GM21515 (cell line): ENCODE measurements around the gene MAMSTR.
A peak's percentile ranks its signal among the peaks of the same experiment; 100 is the strongest.
"Not testable (repeated sequence)": the region's sequence is repeated elsewhere in the genome, so short reads cannot be mapped to it uniquely, and the experiment has no call there.

Experiments used
- ATAC-seq: cut with Tn5 transposase; IDR thresholded peaks from one replicate; pipeline ENCODE4 v1.9.1; 2021; ENCODE audit not compliant: unreplicated experiment

MAMSTR gene

GRCh38 chr19:48720613-48721296 lies 1.2 kb upstream of the MAMSTR start:
- peak; percentile 74 for ATAC-seq

DNA sequence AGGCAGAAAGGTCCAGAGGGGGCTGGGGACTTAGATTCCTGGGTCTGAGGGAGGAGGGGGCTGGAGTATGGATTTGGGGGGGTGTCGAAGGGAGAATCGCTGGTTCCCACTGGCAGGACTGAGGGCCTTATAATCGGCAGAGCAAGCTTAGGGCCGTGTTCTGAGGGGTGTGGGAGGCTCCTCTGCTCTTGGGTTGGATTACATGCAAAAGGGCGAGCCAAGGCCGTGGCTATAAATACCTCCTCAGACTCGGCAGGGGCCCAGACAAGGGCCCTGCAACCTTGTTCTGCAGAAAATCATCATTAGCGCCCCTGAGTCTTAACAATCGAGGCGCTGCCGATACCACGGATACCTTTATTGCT lies 707 bp upstream of the MAMSTR start:
- no peak for ATAC-seq

DNA sequence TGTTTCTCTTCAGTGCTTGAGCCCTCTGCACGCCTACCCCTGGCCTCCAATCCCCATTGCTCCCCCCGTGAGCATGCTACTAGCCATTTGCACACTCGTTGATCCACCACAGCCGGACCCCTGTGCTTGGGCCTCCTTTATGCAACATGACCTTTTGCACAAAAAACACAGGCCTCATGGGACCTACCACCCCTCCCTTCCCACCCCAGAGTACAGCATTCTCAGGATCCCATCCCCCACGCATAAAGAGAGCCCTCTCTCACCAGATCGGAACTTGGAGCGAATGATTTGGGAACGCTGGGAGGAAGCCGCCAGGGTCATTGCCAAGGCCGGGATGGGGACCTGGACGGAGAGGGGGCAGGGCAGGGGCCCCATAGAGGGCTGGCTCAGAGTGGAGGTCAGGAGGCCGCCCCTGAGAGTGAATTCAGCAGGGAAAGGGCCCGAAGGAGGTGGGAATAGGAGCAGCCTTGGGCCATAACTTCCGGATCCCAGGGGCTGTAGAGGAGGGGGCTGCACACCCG lies 754 bp downstream of the MAMSTR start:
- ATAC-seq = no peak

GRCh38 chr19:48718106-48718505 lies 1.4 kb downstream of the MAMSTR start:
- ATAC-seq = not testable (repeated sequence)

GRCh38 chr19:48716562-48717291 lies 2.8 kb downstream of the MAMSTR start:
- no peak for ATAC-seq

DNA sequence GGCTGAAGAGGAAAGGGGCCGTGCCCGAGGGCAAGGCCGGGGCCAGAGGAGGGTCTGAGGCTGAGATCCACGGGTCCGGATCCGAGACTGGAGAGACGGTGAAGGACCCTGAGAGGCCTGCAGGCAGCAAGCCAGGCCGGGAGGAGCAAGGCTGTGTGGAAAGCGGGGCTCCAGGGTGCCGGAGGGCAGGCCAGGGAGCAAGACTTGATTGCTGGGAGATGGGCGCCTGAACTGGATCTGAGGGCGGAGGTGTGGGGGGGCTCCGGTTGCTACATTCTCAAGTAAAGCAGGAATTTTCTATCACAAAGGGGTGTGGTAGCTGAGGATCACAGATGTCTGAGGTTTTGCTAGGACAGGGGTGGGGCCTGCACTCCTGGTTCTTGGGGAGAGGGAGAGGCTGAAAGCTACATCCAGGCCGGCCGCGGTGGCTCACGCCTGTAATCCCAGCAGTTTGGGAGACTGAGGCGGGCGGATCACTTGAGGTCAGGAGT lies 3.8 kb downstream of the MAMSTR start:
- ATAC-seq = no peak

DNA sequence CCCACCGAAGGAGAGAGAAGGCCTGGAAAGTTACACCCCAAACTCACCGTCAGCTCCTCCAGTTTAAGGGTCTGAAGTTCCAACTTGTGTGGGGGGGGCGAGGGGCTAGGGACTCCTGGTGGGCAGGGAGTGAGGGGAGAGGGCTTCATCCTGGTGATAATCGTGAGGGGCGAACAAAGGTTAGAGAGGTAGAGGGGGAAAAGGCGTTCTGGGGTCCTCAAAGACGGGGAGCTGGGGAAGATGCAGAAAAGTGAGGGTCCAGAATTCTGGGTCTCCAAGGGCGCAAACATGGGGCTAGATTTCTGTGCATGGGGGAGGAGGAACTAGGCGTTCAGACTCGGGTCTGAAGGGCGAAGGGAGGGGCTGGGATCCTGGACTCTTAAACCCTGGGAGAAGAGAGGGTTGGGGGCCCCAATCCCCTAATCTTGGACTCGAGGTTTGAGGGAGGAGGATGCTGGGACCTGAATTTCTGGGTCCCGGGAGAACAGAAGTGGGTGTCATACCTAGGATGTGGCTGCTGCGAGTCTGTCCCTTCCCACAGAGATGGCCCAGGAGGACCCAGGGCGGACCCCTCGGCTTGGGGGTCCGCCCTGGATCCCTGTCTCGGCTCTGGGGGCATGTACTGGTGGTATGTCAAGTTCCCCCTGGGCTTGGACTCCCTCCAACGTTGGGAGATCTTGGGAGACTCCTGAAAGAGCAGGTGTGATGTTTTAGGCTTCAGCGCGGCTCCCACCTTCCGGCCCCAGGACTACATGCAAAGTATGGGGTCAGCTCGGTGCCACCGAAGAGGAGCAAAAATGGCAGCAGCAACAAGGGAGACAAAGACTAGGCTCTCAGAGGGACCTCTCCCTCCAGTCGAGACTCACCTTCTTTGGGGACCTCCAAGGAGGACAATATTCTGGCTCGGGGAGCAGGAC lies 4.5 kb downstream of the MAMSTR start:
- ATAC-seq = no peak

DNA sequence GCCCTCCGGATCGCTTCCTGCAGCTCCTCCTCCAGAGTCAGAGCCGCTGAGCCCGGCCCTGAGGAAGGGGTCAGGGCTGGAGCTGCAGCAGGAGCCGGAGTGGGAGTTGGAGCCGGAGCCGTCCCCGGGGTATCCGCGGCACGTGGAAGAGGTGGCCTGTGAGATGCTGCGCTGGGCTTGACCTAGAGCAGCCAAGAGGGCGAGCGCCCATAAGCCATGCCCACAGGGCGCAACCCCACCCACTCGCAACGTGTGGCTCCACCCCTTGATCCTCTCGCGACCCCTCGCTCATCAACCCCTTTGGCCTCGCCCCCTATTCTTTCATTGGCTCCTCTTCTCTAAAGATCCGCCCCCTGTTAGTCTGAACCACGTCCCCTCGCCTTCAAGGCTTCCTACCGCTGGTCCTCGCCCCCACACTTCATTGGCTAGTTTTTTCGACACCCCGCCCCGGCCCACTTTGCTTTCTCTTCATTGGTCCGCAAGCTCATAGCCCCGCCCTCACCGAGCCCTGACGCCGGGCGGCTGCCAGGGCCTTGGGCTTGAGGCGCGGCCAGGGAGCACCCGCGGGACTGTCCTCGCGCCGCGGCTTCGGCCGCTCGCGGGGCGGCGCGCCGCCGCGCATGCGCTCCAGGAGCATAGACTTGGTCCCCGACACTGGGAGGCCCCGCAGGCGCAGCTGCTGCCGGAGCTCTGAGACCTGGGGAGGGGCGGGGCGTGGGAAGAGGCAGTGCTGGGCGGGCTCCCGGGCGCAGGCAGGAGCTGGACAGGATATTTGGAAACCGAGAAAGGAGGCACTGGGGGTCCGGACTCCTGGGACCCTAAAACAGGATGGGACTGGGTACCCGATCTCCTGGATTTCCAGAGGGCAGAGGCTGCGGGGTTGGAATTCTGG lies 5.4 kb downstream of the MAMSTR start:
- peak; percentile 84 for ATAC-seq

DNA sequence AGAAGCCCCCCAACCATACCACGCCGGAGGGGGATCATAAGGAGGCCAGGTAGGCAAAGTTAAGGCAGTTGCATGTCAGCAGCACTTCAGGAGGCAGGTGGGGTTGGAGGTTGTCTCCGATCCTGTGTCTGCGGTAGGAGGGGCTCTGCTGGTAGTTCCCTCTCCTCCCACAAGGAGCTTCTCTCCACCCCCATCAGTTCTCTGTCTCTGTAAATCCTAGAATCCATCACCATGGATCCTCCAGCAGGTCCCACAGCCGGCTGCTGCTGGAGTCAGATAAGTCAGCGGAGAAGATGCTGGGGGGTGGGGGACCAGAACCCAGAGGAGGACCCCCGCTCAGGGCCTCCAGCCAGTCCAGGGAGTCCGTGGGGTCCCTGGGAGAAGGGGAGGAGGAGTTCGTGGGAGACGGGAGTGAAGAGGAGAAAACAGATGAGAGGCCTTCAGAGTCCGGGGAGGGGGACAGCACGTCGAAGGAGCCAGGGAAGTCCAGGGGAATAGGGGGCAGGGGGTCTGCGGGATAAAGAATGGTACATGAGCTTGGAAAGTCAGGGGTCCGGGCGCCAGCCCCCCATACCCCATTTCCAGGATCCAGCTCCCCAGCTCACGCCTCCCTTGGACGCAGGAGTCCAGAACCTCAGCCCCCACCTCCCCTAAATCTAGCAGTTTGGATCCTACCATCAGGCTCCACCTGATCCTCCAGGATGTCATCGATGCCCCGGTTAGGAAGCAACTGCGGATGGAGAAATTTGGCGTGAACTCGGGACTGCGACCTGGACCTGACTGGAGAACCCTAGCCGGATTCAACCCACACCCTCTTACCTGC lies 6.3 kb downstream of the MAMSTR start:
- no peak for ATAC-seq

DNA sequence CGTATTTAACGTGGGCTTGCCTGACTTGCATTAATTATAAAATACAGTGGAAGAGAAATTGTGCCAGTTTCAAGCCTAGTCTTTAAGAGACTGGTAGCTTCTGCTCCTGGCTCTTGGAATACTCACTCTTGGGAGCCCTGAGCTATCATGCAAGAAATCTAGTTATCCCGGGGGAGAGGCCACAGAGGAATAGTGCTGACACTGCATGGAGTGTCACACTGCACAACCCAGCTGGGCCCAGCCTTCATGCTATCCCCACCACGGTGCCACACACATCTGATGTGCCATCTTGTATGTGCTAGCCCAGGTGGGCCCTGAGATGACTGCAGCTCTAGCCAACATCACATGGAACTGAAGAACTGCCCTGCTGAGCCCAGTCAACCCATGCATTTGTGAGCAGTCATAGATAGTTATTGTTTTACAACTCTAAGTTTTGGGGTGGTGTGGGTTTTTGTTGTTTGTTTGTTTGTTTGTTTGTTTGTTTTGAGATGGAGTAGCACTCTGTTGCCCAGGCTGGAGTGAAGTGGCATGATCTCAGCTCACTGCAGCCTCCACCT lies 8.3 kb downstream of the MAMSTR start:
- no peak for ATAC-seq

GRCh38 chr19:48708471-48708870 lies 11.1 kb downstream of the MAMSTR start:
- no peak for ATAC-seq

DNA sequence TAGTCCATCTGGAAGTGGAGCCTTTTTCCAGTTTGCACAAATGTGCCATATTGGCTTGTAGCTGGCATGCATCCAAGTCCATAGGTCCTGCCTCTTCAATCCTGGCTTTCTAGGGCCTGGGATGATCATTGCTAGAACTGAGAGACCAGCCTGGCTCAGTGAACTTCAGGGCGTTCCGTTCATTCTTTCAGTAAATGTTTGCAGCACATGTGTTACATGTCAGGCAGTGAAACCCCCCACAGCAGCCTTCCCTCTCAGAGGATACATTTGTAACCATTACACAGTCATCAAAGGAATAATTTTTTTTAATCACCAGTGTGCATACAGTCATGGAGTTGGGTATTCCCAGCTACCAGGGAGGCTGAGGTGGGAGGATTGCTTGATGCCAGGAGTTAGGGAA lies 14.1 kb downstream of the MAMSTR start:
- ATAC-seq = no peak

DNA sequence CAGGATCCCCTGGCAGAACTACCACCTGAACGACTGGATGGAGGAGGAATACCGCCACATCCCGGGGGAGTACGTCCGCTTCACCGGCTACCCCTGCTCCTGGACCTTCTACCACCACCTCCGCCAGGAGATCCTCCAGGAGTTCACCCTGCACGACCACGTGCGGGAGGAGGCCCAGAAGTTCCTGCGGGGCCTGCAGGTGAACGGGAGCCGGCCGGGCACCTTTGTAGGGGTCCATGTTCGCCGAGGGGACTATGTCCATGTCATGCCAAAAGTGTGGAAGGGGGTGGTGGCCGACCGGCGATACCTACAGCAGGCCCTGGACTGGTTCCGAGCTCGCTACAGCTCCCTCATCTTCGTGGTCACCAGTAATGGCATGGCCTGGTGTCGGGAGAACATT lies 16.2 kb downstream of the MAMSTR start:
- ATAC-seq = no peak

- ATAC-seq = no peak
These were observed 16.8 kb downstream of the MAMSTR start for GRCh38 chr19:48702701-48703100.

DNA sequence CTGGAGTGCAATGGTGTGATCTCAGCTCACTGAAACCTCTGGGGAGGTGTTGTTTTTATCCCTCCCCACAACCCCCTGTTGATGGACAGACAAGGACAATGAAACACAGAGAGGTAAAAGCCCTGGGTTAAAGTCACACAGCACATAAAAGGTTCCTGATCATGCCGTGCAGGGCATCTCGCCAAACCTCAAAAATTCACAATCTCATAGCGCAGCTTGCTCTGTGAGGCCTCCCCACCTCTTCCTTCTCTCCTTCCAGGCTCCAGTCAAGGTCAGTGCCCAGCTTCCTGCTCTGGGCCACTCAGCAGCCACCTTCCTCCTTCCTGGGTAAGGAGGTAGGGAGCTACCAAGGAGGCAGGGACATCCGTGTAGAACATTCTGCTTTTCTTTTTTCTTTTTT lies 21.5 kb downstream of the MAMSTR start:
- no peak for ATAC-seq

DNA sequence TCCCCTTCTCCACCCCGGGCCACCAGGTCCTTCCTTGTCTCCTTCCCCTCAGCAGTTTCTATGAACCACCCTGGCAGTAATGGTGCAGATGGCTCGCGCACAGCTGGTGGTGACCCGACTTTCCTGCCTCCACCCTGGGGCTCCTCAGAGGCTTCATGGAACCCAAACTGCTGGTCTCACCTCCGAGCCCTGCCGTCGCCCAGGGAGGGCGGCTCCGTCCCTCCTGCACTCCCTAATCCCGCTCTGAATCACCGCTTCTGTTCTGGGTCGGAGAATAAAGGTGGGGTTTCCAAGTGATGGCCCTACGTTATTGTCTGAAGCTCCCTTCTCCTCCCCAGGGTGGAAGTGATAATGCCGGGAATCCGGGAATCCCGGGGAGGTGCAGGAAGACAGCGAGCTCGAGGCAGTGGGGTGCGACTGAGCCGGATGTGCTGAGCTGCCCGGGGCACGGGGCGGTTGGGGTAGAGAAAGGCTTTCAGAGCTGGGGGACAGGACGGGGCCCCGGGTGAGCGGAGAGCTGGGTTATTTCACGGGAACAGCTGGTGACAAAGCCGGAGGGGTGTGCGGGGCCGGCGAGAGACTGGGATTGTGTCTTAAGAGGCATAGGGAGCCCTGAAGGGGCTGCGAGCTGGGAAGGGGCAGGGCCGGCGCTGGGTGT lies 23.0 kb downstream of the MAMSTR start:
- no peak for ATAC-seq

DNA sequence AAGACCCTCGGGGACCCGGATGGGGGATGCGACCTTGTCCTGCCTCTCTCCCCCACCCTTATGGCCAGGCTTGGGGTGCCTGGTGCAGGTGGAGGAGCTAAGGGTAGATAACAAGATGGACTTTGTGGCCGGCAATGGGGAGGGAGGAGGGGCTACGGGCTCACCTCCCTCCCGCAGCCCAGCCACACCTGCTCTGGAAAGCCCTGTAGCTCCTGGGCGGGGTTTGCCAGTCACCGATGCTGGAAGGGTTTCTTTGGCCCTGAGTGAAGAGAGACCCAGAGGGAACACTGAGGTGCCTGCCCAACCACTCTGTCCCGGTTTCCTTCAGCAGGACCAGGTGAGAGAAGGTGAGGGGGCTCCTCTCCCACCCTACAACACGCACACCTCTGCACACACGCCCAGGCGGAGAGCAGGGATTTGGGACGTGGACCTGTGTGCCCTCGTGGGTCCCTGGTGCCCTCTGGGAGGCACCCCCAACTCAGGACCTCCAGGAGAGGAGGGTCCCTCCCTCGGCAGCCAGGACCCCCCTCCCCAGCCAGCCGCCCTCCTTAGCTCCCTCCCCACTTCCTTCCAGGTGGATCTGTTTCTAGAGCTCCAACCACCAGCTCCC lies 23.7 kb downstream of the MAMSTR start, which contains the start of gene FUT2:
FUT2 (plus strand) TSS at position 229 of the 610 bp plus-strand sequence. CDS start 6,986 bp downstream, outside the sequence.
- ATAC-seq = no peak

DNA sequence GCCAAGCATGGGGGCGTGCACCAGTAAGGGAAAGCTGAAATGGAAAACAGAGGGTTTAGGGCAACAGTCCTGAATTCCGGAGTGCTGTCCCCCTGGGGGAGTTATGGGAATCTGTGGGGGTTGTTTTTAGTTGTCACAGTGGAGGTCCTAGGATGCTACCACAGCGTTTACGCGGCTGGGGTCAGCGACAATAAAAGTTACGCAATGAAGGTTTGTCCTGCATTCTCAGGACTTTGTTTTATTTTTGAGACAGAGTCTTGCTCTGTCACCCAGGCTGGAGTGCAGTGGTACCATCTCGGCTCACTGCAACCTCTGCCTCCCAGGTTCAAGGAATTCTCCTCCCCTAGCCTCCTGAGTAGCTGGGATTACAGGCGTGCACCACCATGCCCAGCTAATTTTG lies 25.9 kb downstream of the MAMSTR start:
- not testable (repeated sequence) for ATAC-seq
